ENCODE measurements around the gene CDK10. TPM values are rescaled to one million over a fixed set of nuclear protein-coding genes. Genes with fewer than 3 reads are reported as not detected.

Gene CDK10
- total and polyA plus RNA-seq, 8 donors: 74.8 to 160 (median 105) TPM

DNA sequence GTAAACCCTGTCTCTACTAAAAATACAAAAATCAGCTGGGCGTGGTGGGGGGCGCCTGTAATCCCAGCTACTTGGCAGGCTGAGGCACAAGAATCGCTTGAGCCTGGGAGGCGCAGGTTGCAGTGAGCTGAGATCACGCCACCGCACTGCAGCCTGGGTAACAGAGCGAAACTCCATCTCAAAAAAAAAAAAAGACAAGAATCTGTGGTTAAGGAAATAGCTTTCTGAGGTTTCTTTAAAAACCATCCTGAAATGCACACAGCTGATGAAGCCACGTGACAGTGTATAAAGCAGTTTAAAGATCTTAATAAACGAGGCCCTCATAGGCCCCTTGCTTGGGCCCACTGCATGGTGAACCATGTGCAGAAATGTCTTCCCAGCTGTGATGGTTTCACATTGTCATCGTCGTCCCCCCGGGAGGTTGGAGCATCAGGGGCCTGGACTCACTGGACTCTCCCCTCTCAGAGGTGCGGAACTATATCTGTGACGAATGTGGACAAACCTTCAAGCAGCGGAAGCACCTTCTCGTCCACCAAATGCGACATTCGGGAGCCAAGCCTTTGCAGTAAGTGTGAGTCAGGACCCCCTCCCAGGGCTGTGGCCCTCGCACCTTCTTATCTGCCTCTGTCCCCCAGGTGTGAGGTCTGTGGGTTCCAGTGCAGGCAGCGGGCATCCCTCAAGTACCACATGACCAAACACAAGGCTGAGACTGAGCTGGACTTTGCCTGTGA is 51.0 kb downstream of the CDK10 start:
- Histone ChIP-seq H3K27me3 (no peaks in the 10 kb centered on the region), H3K4me3 (no peak overlapping the region), H3K9me3 (no peaks in the 10 kb centered on the region), H3K27ac (no peak overlapping the region), H3K36me3 (peaks cover 0 to 96% of the 10 kb centered on the region in 2 donors), H3K4me1 (no peaks in the 10 kb centered on the region)
- no peak for DNase-seq
- TF ChIP-seq CTCF (IDR thresholded peaks at IDR 0.05): no peak
- no peak for ATAC-seq
- intact Hi-C loops (cut with DNase I): no loop called here

DNA sequence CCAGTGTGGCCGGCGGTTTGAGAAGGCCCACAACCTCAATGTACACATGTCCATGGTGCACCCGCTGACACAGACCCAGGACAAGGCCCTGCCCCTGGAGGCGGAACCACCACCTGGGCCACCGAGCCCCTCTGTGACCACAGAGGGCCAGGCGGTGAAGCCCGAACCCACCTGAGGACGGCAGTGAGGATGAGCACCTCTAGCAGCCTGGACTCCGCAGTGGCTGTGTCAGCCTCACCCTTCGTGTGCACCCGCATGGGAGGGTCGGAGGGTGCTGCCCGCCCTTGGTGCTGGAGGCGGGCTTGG is 51.5 kb downstream of the CDK10 start:
- ATAC-seq (peak; percentile 6), DNase-seq (no peak)
- Histone ChIP-seq H3K27ac (no peak overlapping the region), H3K27me3 (no peaks in the 10 kb centered on the region), H3K4me1 (no peaks in the 10 kb centered on the region), H3K9me3 (no peaks in the 10 kb centered on the region), H3K4me3 (no peak overlapping the region), H3K36me3 (peaks cover 0 to 97% of the 10 kb centered on the region in 2 donors)
- intact Hi-C loops (cut with DNase I): no loop called here
- TF ChIP-seq CTCF (IDR thresholded peaks at IDR 0.05): no peak

GRCh38 chr16:89738538-89739317 is 52.2 kb downstream of the CDK10 start:
- intact Hi-C loops (cut with DNase I): no loop called here
- Histone ChIP-seq H3K27me3 (no peaks in the 10 kb centered on the region), H3K27ac (no peak overlapping the region), H3K9me3 (no peaks in the 10 kb centered on the region), H3K4me1 (no peaks in the 10 kb centered on the region), H3K36me3 (peaks cover 0 to 94% of the 10 kb centered on the region in 2 donors), H3K4me3 (no peak overlapping the region)
- TF ChIP-seq CTCF (IDR thresholded peaks at IDR 0.05): no peak
- no peak for ATAC-seq
- no peak for DNase-seq

DNA sequence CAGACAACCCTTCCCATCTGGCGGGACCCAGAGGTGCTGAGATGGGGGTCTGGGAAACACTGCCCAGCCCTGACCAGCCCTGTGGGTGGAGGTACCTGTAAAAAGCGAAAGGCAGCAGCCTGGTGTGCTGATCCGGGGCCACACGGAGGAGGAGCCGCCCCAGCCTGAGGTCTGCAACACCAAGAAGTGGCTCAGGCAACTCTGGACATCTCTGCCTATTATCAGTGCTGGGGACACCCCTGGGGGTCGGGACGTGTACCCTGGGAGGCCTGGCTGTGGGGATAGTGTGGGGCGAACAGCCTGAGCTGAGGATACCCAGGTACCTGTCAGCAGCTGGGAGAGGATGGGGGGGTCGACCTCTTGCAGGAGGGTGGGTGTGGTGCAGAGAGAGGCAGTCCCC is 52.9 kb downstream of the CDK10 start:
- Histone ChIP-seq H3K36me3 (peaks cover 0 to 93% of the 10 kb centered on the region in 2 donors), H3K4me3 (no peak overlapping the region), H3K9me3 (no peaks in the 10 kb centered on the region), H3K4me1 (no peaks in the 10 kb centered on the region), H3K27ac (no peak overlapping the region), H3K27me3 (no peaks in the 10 kb centered on the region)
- ATAC-seq (no peak), DNase-seq (no peak)
- intact Hi-C loops (cut with DNase I): no loop called here
- TF ChIP-seq CTCF (IDR thresholded peaks at IDR 0.05): no peak

GRCh38 chr16:89741342-89742014 is 55.0 kb downstream of the CDK10 start:
- H3K27me3 ChIP-seq: no peaks in the 10 kb centered on the region
- no peaks in the 10 kb centered on the region for H3K9me3 ChIP-seq
- DNase-seq: no peak
- intact Hi-C loops (cut with DNase I): loop anchor here in 1 of 2 donors (10.0 kb wide), 1 partner anchor 57 kb away; the partner anchor contains the start of gene CDK10
- peaks cover 0 to 88% of the 10 kb centered on the region in 2 donors for H3K36me3 ChIP-seq
- ATAC-seq: no peak
- H3K4me3 ChIP-seq: no peak overlapping the region
- H3K4me1 ChIP-seq: no peaks in the 10 kb centered on the region
- peak overlapping the region in 1 of 2 donors; percentile 5 for H3K27ac ChIP-seq
- no peak for TF ChIP-seq CTCF (IDR thresholded peaks at IDR 0.05)

All from left lung (tissue), 10 donors.